ENCODE data around the gene CLCN3. TPM values are rescaled to one million over a fixed set of nuclear protein-coding genes. Genes with fewer than 3 reads are reported as not detected.

Gene CLCN3
- total and polyA plus RNA-seq, 2 of the 13 experiments (the other 11 are each of a cell fraction or from before 2014, with no cell fraction given): 13.6 to 23.7 TPM

DNA sequence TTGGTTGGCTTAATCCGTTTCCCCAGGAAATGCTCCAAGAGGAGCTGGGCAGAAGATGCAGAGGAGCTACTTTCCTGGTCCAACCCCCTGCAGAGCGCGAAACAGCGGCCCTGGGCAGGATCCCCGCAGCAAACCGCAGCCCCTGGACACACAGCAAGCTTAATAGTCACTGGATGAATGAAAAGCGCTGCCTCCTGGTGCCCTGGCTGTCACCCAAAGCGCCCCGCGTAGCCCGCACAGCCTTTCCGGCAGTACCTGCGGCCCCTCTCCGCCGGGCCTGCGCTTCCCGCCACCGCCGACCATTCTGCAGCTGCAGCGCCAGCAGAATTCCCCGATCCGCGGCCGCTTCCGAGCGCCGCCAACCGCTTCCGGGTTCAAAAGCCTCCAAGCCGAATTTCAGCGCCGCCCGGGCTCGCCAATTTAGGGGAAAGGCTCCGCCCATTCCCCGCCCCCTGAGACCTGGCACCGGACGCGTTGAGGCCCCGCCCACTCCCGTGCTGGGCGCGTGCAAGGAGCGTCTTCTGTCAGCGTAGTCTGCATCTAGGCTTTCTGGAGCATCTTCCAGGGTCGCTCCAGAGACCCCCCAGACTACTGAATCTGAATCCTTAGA lies 137.3 kb downstream of the CLCN3 start, which contains the start of gene HPF1 (continued):
- TF ChIP-seq SNAPC4 (CRISPR knock-in tag; IDR thresholded peaks at IDR 0.05) (0 out of 2 replicates have a peak, but pooled peaks have one; percentile 40), PAWR (CRISPR knock-in tag; IDR thresholded peaks at IDR 0.05; ENCODE audit: borderline replicate concordance) (no peak), ZNF574 (CRISPR knock-in tag; IDR thresholded peaks at IDR 0.05) (peak; percentile 83), POLR2AphosphoS5 (IDR thresholded peaks at IDR 0.05; ENCODE audit: low read depth, low read length) (peak; percentile 61), ZFX (CRISPR knock-in tag; IDR thresholded peaks at IDR 0.05; ENCODE audit: low read depth) (peak; percentile 80), NRL (CRISPR knock-in tag; IDR thresholded peaks at IDR 0.05; ENCODE audit: borderline replicate concordance) (peak; percentile 31; the same call in 1 of the 2 replicates), PHF8 (CRISPR knock-in tag; IDR thresholded peaks at IDR 0.05) (peak; percentile 81), POGZ (CRISPR knock-in tag; IDR thresholded peaks at IDR 0.05) (peak; percentile 82), KDM5B (CRISPR knock-in tag; IDR thresholded peaks at IDR 0.05; ENCODE audit: borderline replicate concordance) (peak; percentile 57; the same call in 1 of the 2 replicates), ZNF816 (CRISPR knock-in tag; IDR thresholded peaks at IDR 0.05; ENCODE audit: borderline replicate concordance) (no peak), ZNF878 (CRISPR knock-in tag; IDR thresholded peaks at IDR 0.05) (no peak), RBM22 (optimal IDR thresholded peaks at IDR 0.05; ENCODE audit: low read length) (no peak), TBX2 (CRISPR knock-in tag; IDR thresholded peaks at IDR 0.05; ENCODE audit: borderline replicate concordance) (peak; percentile 88), ZKSCAN5 (CRISPR knock-in tag; IDR thresholded peaks at IDR 0.05) (no peak), GPN1 (CRISPR knock-in tag; IDR thresholded peaks at IDR 0.05; ENCODE audit: borderline replicate concordance) (no peak), ZIK1 (CRISPR knock-in tag; IDR thresholded peaks at IDR 0.05; ENCODE audit: borderline replicate concordance, low read depth) (no peak), ZSCAN30 (CRISPR knock-in tag; IDR thresholded peaks at IDR 0.05) (no peak)
- TF ChIP-seq, protein P1, sequence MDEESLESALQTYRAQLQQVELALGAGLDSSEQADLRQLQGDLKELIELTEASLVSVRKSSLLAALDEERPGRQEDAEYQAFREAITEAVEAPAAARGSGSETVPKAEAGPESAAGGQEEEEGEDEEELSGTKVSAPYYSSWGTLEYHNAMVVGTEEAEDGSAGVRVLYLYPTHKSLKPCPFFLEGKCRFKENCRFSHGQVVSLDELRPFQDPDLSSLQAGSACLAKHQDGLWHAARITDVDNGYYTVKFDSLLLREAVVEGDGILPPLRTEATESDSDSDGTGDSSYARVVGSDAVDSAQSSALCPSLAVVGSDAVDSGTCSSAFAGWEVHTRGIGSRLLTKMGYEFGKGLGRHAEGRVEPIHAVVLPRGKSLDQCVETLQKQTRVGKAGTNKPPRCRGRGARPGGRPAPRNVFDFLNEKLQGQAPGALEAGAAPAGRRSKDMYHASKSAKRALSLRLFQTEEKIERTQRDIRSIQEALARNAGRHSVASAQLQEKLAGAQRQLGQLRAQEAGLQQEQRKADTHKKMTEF (CRISPR knock-in tag; IDR thresholded peaks at IDR 0.05): peak; percentile 87

Measured in HepG2 (cell line).